Measurements from ENCODE around the gene HOXB7. TPM values are rescaled to one million over a fixed set of nuclear protein-coding genes. Genes with fewer than 3 reads are reported as not detected.

The HOXB7 gene
- total RNA-seq, 1 experiment from 2014 or later: not detected

GRCh38 chr17:48579471-48579759, 31.4 kb downstream of the HOXB7 start:
- Histone ChIP-seq H3K4me1 (ENCODE audit: insufficient read depth, low read length) (no peaks in the 10 kb centered on the region), H4K91ac (ENCODE audit: insufficient read length, low read depth, low read length) (no peak overlapping the region), H3K14ac (ENCODE audit: insufficient read depth, low read length) (no peak overlapping the region), H3K27ac (ENCODE audit: insufficient read length, low read depth, low read length) (no peak overlapping the region), H3K18ac (ENCODE audit: insufficient read length, low read depth, low read length) (no peak overlapping the region), H2BK15ac (ENCODE audit: low read depth, low read length) (no peak overlapping the region), H3K9me3 (ENCODE audit: control insufficient read depth, low read depth, low read length) (no peaks in the 10 kb centered on the region), H3K23me2 (ENCODE audit: insufficient read length, low read depth, low read length, poor library complexity, severe bottlenecking) (no peaks in the 10 kb centered on the region), H3K79me2 (ENCODE audit: insufficient read depth, low read length) (no peaks in the 10 kb centered on the region), H3K9ac (ENCODE audit: extremely low read depth, insufficient read length, low read length) (no peak overlapping the region), H2AFZ (ENCODE audit: low read length) (no peak overlapping the region), H2BK5ac (ENCODE audit: insufficient read length, low read length) (no peak overlapping the region), H3K4ac (ENCODE audit: low read depth, low read length) (no peak overlapping the region), H2BK20ac (ENCODE audit: low read depth, low read length, poor library complexity, severe bottlenecking) (no peak overlapping the region), H2AK5ac (ENCODE audit: insufficient read length, low read length) (no peak overlapping the region), H3K56ac (ENCODE audit: insufficient read length, low read depth, low read length) (no peak overlapping the region), H2BK12ac (ENCODE audit: insufficient read length, low read depth, low read length) (no peak overlapping the region), H4K20me1 (ENCODE audit: control insufficient read depth, insufficient read depth, insufficient read length) (no peaks in the 10 kb centered on the region), H2BK120ac (ENCODE audit: low read depth, low read length, poor library complexity, severe bottlenecking) (no peak overlapping the region), H3K4me2 (ENCODE audit: insufficient read depth, insufficient read length, low read length) (no peak overlapping the region), H3K23ac (ENCODE audit: insufficient read length, low read depth, low read length) (no peak overlapping the region), H3T11ph (ENCODE audit: low read length) (no peak overlapping the region), H3K27me3 (ENCODE audit: insufficient read depth, low read length) (peaks cover 96% of the 10 kb centered on the region), H4K8ac (replicated peaks; ENCODE audit: insufficient read length, low read depth, low read length) (no peak overlapping the region), H3K79me1 (ENCODE audit: insufficient read depth, low read depth, low read length, poor library complexity, severe bottlenecking) (no peaks in the 10 kb centered on the region), H4K5ac (ENCODE audit: insufficient read length, low read depth, low read length) (no peak overlapping the region)
- no peak for TF ChIP-seq CTCF (conservative IDR thresholded peaks at IDR 0.05)
- Mint-ChIP-seq H3K27ac (no peak overlapping the region; a peak in 1 of 7 replicates), H3K36me3 (ENCODE audit: insufficient read depth in 1 of 3, low read depth in 3 of 3) (no peaks in the 10 kb centered on the region; a peak in 2 of 7 replicates), H3K4me1 (peaks cover 2 to 27% of the 10 kb centered on the region in 2 experiments), H3K27me3 (ENCODE audit: low read depth) (peaks cover 65% of the 10 kb centered on the region), H3K9me3 (peaks cover 7 to 21% of the 10 kb centered on the region in 2 experiments; a peak in 4 of 5 replicates), H3K4me3 (peak overlapping the region in 1 of 2 experiments; percentile 59; a peak in 2 of 5 replicates)
- WGBS (ENCODE audit: extremely low coverage, insufficient read length, low lambda C conversion rate): no CpG with 5 or more reads among the region's 7 CpGs
- no peak for DNase-seq

Data from H9 (cell line).